NCI-H1694 (cell line): Measurements from ENCODE around the gene UBL4B.
"Not testable (repeated sequence)": the region's sequence is repeated elsewhere in the genome, so short reads cannot be mapped to it uniquely, and the experiment has no call there.

Source experiments
- DNase-seq: peaks from one replicate; lab custom pipeline; 2025; lab: John Stamatoyannopoulos, UW

Gene UBL4B

DNA sequence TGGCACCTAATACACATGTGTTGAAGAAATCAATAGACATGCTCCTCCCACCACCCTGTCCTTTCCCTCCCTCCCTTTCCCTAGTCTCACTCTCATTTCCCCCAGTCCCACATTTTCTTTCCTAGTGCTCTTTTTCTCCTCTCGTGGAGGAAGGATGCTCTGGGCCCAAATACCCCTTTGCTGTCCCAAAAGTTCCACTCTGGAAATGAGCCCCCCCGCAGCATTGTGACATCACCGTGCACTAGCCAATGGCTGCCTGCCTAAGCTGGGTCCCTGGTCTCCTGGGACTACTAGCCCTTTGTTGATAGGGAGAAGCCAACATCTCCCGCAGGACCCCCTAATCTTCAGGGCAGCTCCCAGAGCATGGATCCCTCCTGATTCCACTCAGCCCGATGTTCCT is at the start of gene UBL4B:
UBL4B (plus strand) TSS at position 301 of the 400 bp plus-strand sequence; CDS start at position 393, 92 bp downstream.
- DNase-seq, result no peak

DNA sequence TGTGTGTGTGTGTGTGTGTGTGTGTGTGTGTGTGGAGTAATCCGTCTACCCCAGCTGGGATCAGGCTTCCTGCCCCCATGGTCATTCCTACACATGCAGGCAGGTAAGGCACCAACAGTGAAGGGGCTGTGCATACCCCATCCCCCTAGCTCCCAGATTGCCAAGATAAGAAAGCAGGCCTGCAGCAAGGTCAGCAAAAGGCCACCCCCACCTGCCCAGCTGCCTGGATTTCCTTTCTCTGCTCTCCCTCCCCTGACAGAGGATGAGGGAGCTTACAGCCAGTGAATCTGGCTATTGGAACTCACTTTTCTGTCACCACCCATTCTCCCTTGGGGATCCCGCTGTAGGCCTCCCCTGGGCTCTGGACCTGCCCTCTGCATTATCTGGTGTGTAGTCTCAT is 49.6 kb upstream of the UBL4B start:
- no peak for DNase-seq

- DNase-seq, result no peak
Observed at GRCh38 chr1:110063781-110064180, 48.5 kb upstream of the UBL4B start.

- no peak for DNase-seq
Observed at GRCh38 chr1:110064576-110065337, 47.5 kb upstream of the UBL4B start.

- DNase-seq, result no peak
Observed at GRCh38 chr1:110065841-110066240, 46.4 kb upstream of the UBL4B start.

DNA sequence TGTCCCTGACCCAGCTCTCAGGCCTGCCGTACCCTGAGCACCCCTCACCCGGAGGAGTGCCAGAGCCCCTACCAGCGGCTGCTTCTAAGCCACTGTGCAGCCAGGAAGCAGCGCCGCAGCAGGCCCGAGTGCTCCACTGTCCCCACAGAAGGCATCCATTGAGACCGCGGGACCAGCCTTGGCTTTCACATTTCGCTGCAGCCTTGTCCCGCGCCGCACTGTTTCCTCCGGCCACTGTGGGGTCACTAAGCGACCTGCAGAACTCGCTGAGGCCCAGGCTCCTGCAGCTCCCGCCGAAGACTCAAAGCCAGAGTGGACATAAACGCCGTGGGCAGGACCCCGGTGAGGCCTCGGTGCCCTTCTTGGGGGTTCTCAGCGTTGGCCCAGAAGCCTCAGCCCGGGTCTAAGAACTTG is 44.8 kb upstream of the UBL4B start:
- DNase-seq, result no peak

GRCh38 chr1:110067893-110068645 is 44.2 kb upstream of the UBL4B start:
- no peak for DNase-seq

DNA sequence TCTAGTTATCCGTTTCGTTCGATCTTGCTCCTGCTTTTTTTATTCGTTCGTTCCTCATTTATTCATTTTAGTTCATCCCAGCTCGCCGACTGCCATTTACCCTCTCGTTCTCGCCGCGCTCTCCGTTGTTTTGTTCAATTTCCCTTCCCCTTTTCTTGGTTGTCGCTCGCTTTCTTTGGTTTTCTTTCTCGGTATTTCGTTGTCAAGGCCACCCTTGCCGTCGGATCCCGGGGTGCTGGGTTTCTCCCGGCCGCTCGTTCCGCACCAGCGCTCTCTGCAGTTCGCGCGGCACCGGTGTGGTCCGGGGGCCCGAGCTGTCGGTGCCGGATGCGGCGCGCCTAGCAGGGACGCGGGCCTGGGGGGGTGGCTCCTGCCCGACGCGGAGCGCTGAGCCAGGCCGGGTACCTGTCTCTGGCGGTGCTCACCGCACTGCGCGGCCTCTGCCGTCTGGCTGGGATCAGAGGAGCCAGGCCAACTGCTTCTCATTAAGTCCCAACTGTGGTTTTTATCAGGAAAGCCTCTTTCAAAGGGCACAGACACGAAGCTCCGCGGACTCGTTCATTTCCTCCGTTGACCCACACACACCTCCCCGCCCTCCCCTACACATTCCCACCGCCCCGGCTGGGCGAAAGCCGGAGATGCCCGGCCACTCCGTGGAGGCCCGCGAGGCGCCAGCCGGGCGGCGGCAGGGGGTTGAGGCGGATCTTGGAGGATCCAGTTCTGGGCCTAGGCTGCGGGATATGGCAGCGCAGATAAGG is 43.4 kb upstream of the UBL4B start:
- DNase-seq, result no peak

DNA sequence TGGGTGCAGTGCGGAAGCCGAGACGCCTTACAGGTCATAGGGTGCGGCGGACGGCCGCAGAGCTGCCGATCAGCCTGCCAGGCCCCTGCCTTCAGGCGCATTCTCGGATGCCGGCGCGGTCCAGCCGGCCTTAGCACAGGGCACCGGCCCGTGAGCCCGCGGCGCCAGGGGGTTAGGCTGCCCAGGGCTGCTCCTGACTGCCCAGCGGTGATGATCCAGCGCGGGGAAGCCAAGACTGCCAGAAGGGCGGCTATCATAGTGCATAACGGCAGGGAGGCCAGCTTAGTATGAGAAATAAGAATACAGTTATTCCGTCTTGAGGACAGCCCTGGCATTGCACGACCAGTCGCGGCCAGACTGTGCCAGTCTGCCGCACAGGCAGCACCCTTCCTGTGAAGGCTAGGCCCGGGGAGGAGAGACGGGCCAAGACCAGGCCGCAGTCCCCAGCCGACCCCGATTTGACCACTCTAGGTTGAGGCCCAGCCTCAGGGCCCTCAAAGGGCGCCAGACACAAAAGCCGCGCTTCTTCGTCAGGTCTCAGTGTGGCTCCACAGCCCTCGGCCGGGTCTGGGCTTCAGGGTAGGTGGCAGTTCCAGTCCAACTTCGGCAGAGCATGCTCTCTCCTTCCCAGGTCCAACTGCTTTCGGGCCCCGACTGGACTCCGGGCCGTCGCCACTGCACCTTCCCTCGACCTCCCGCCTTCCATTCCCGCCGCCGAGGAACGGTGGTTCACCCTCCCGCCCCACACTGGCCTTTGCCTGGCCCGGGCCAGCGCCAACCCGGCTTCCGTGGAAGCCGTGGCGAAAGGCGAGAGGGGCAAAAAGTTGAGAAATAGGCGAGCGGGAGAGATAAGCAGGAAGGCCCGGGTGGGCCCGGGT is 42.6 kb upstream of the UBL4B start:
- no peak for DNase-seq

DNA sequence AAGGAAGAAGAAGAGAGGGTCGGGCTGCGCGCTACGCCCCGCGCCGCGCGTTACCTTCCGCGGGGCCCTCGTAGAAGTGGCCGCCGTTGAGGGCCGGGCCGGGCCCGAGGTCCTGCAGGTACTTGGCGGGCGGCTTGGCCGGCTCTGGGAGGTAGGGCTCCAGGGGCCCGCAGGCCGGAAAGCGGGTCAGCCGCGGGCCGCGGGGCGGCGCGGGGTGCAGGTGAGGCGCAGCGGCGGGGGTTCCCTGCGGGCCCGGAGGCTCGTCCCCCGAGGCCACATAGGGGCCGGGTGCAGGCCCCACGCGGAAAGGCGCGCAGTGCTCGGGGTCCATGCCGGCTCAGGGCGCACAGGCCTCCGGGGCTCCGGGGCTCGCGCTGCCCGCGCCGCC is 42.0 kb upstream of the UBL4B start:
- DNase-seq, result no peak

DNA sequence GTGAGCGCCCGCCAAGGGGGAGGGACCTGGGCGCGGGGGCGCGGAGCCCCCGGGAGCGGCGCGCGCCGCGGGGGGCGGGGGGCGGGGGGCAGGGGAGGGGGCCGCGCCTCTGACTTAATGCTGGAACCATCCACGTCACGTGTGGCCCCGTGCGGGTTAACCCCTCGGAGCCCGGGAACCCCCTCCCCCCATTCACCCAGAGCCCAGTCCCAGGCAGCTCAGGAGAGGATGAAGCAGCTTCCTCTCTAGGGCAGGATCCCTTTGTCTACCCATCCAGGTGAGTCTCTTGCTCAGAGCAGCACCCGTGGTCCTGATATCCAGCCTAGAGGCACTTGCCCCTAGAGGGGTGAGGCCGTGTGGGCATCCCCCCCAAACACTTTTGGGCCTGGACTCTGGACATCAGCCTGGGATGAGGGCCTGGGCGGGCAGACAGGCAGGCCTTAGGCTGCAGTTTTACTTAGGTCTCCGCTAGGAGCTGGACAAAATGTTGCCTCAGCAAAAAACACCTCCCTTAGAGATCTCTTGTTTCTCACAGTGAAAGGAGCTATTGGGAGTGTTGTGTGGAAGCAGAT is 41.5 kb upstream of the UBL4B start, which contains the start of gene ALX3:
ALX3 (minus strand) TSS at position 2 of the 572 bp plus-strand sequence. CDS start 60 bp downstream, outside the sequence.
- no peak for DNase-seq

GRCh38 chr1:110074166-110074565 is 38.1 kb upstream of the UBL4B start:
- DNase-seq, result no peak

- no peak for DNase-seq
Observed at GRCh38 chr1:110076789-110077500, 35.3 kb upstream of the UBL4B start.

- not testable (repeated sequence) for DNase-seq
Observed at GRCh38 chr1:110079995-110080394, 32.2 kb upstream of the UBL4B start.

DNA sequence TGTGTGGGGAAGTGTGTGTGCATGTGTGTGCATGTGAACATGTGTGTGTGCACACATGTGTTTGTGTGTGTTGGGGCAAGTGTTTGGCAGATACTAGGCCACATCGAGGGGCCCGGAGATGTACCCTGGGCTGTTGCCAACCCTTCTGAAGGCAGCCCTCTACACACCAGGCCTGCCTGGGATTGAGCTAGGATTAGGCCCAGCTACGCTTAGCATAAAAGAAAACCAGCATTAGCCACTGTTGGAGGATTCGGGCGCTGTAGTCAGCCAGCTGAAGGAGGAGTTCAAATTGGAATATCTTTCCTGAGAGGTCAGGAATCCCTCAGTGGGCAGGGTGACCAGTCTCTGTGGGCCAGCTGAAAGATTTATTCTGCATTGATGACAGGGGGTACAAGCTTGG is 31.2 kb upstream of the UBL4B start:
- DNase-seq, result no peak

- DNase-seq, result no peak
Observed at GRCh38 chr1:110082477-110082876, 29.8 kb upstream of the UBL4B start.

GRCh38 chr1:110083061-110083865 is 29.0 kb upstream of the UBL4B start:
- no peak for DNase-seq

- DNase-seq, result no peak
Observed at GRCh38 chr1:110083866-110084226, 28.4 kb upstream of the UBL4B start.

DNA sequence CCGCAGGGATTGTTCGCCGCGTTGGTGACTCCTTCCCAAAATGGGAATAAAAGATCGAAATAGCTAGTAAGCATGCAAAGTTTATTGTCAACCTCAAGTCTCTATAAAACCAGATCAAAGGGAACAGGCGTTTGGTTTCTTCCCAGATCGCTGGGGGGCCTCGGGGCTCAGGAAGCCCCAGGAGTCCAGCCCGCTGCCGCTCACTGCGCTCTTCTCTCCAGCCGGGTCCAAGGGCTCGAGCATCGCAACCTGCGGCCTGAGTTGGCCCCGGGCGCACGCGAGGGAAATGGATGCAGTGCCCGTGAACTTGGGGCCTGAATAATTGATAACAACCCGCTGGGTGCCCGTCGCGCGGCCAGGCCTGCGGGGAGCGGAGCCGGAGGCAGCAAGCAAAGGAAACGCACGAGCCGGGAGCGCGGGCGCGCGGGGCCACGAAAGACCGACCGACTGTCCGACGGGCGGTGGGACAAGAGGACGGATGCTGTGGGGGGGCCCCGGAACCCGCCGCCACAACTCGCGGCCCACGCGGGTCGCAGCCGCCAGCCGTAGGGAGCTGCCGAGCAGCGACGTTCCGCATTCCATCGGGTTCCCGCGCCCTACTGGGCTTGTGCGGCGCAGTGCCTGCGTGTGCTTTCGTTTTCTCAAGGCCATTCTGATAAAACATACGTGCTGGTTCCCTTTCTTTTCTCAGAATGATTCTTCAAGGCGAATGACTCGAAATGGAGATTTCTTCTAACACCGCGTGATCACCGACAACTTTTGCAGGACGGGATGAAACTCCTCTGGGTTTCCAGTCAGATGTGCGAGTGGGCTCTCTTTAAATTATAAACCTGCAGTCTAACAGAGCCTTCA is 27.8 kb upstream of the UBL4B start:
- DNase-seq, result no peak
